Measurements from ENCODE around the gene RPS19.

Gene RPS19

GRCh38 chr19:41839211-41839610 lies 20.8 kb upstream of the RPS19 start:
- no peak for TF ChIP-seq POLR2AphosphoS5 (IDR thresholded peaks at IDR 0.05; ENCODE audit: low read depth, low read length)
- no peak for TF ChIP-seq PAX5 (IDR thresholded peaks at IDR 0.05; ENCODE audit: insufficient read depth, low read length, severe bottlenecking)
- TF ChIP-seq TAF1 (IDR thresholded peaks at IDR 0.05; ENCODE audit: low read depth, low read length): no peak
- no peak for TF ChIP-seq POU2F2 (IDR thresholded peaks at IDR 0.05; ENCODE audit: low read depth, low read length)
- TF ChIP-seq SPI1 (IDR thresholded peaks at IDR 0.05; ENCODE audit: low read depth, low read length): no peak
- TF ChIP-seq POLR2A (IDR thresholded peaks at IDR 0.05; ENCODE audit: low read depth, low read length): no peak
- DNase-seq (ENCODE audit: insufficient read length, low spot score) (no peak), FAIRE-seq (no peak)

DNA sequence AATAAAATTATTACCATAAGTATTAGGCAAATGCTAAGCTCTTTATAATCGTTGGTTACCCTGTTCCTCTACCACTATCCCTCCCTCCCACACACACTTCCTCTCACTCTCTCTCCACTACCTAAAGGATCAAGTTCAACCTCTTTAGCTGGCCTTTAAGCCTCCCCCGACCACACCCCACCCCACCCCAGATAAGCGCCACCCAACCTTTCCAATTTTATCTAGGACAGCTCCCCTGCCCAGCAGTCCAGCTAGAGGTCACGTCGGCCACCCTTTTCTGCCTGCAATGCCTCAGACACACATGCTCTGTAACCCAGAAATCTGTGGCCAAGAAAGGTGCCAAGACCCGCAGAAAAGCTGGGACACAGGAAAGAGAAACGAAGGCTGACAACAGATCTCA lies 16.7 kb upstream of the RPS19 start:
- DNase-seq (ENCODE audit: insufficient read length, low spot score) (no peak), FAIRE-seq (no peak)
- TF ChIP-seq TAF1 (IDR thresholded peaks at IDR 0.05; ENCODE audit: low read depth, low read length) (no peak), POU2F2 (IDR thresholded peaks at IDR 0.05; ENCODE audit: low read depth, low read length) (no peak), POLR2AphosphoS5 (IDR thresholded peaks at IDR 0.05; ENCODE audit: low read depth, low read length) (no peak), PAX5 (IDR thresholded peaks at IDR 0.05; ENCODE audit: insufficient read depth, low read length, severe bottlenecking) (no peak), SPI1 (IDR thresholded peaks at IDR 0.05; ENCODE audit: low read depth, low read length) (no peak), POLR2A (IDR thresholded peaks at IDR 0.05; ENCODE audit: low read depth, low read length) (no peak)

DNA sequence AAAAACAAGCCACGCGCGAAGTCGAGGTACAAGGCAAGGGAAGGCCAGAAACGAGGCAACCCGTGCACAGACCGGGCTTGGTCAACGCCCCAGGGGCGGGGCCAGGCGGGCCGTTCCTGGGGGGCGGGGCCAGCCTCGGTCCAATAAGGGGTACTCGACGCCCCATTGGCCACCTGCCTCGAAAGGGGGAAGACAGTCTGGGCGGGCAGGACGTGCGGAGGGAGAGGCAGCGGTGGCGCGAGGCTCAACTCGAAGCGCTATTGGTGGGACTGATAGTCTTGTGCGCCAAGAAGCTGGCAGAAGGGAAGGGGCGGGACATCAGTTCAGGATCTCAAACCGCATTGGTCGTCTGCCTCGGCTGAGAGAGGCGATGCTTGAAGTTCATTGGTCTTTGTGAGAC lies 15.5 kb upstream of the RPS19 start, which contains the start of gene LYPD4:
Gene LYPD4, minus strand, starts transcription at position 83 of the 400 bp plus-strand sequence. CDS start 5,398 bp downstream, outside the sequence.
- no peak for FAIRE-seq
- TF ChIP-seq TAF1 (IDR thresholded peaks at IDR 0.05; ENCODE audit: low read depth, low read length) (no peak), PAX5 (IDR thresholded peaks at IDR 0.05; ENCODE audit: insufficient read depth, low read length, severe bottlenecking) (no peak), POLR2A (IDR thresholded peaks at IDR 0.05; ENCODE audit: low read depth, low read length) (no peak), POU2F2 (IDR thresholded peaks at IDR 0.05; ENCODE audit: low read depth, low read length) (no peak), POLR2AphosphoS5 (IDR thresholded peaks at IDR 0.05; ENCODE audit: low read depth, low read length) (no peak), SPI1 (IDR thresholded peaks at IDR 0.05; ENCODE audit: low read depth, low read length) (no peak)
- no peak for DNase-seq (ENCODE audit: insufficient read length, low spot score)

- TF ChIP-seq PAX5 (IDR thresholded peaks at IDR 0.05; ENCODE audit: insufficient read depth, low read length, severe bottlenecking): no peak
- no peak for TF ChIP-seq POLR2AphosphoS5 (IDR thresholded peaks at IDR 0.05; ENCODE audit: low read depth, low read length)
- no peak for TF ChIP-seq TAF1 (IDR thresholded peaks at IDR 0.05; ENCODE audit: low read depth, low read length)
- TF ChIP-seq POLR2A (IDR thresholded peaks at IDR 0.05; ENCODE audit: low read depth, low read length): no peak
- TF ChIP-seq POU2F2 (IDR thresholded peaks at IDR 0.05; ENCODE audit: low read depth, low read length): no peak
- no peak for TF ChIP-seq SPI1 (IDR thresholded peaks at IDR 0.05; ENCODE audit: low read depth, low read length)
- DNase-seq (ENCODE audit: insufficient read length, low spot score) (no peak), FAIRE-seq (no peak)
Measured at GRCh38 chr19:41845001-41845050, 15.2 kb upstream of the RPS19 start, which contains the start of gene DMRTC2. TSS of gene DMRTC2 (plus strand) at chr19:41845042. CDS start at chr19:41847429, 2,387 bp downstream.

GRCh38 chr19:41845051-41845590 lies 14.9 kb upstream of the RPS19 start:
- DNase-seq (ENCODE audit: insufficient read length, low spot score) (no peak), FAIRE-seq (no peak)
- TF ChIP-seq PAX5 (IDR thresholded peaks at IDR 0.05; ENCODE audit: insufficient read depth, low read length, severe bottlenecking): no peak
- no peak for TF ChIP-seq TAF1 (IDR thresholded peaks at IDR 0.05; ENCODE audit: low read depth, low read length)
- TF ChIP-seq POU2F2 (IDR thresholded peaks at IDR 0.05; ENCODE audit: low read depth, low read length): no peak
- TF ChIP-seq POLR2A (IDR thresholded peaks at IDR 0.05; ENCODE audit: low read depth, low read length): no peak
- TF ChIP-seq POLR2AphosphoS5 (IDR thresholded peaks at IDR 0.05; ENCODE audit: low read depth, low read length): no peak
- TF ChIP-seq SPI1 (IDR thresholded peaks at IDR 0.05; ENCODE audit: low read depth, low read length): no peak

DNA sequence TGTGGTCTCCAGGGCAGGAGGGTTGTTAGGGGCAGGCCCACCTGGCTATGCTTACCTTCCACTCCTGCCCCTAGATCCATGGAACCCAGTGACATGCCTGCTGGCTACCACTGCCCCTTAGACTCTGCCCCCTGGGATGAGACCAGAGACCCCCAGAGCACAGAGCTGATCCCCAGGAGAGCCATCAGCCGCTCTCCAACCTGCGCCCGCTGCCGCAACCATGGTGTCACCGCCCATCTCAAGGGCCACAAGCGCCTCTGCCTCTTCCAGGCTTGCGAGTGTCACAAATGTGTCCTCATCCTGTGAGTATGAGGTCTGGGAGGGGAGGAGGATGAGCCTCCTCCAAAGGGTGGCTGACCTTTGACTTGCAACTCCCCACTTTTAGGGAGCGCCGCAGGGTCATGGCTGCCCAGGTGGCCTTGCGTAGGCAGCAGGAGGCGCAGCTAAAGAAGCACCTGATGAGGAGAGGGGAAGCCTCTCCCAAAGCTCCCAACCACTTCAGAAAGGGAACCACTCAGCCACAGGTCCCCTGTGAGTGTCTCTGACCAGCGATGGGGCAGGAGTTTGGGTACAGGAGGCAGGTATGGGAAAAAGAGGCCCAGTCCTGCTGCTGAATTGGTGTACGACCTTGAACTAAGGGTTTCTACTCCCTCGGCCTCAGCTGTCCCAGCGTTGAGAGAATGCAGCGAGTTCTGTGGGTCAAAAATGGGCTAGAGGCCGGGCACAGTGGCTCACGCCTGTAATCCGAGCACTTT lies 12.5 kb upstream of the RPS19 start:
- TF ChIP-seq POLR2A (IDR thresholded peaks at IDR 0.05; ENCODE audit: low read depth, low read length) (no peak), POU2F2 (IDR thresholded peaks at IDR 0.05; ENCODE audit: low read depth, low read length) (no peak), PAX5 (IDR thresholded peaks at IDR 0.05; ENCODE audit: insufficient read depth, low read length, severe bottlenecking) (no peak), POLR2AphosphoS5 (IDR thresholded peaks at IDR 0.05; ENCODE audit: low read depth, low read length) (no peak), SPI1 (IDR thresholded peaks at IDR 0.05; ENCODE audit: low read depth, low read length) (no peak), TAF1 (IDR thresholded peaks at IDR 0.05; ENCODE audit: low read depth, low read length) (no peak)
- DNase-seq (ENCODE audit: insufficient read length, low spot score) (no peak), FAIRE-seq (no peak)

- TF ChIP-seq PAX5 (IDR thresholded peaks at IDR 0.05; ENCODE audit: insufficient read depth, low read length, severe bottlenecking) (no peak), POU2F2 (IDR thresholded peaks at IDR 0.05; ENCODE audit: low read depth, low read length) (no peak), POLR2AphosphoS5 (IDR thresholded peaks at IDR 0.05; ENCODE audit: low read depth, low read length) (no peak), SPI1 (IDR thresholded peaks at IDR 0.05; ENCODE audit: low read depth, low read length) (no peak), POLR2A (IDR thresholded peaks at IDR 0.05; ENCODE audit: low read depth, low read length) (no peak), TAF1 (IDR thresholded peaks at IDR 0.05; ENCODE audit: low read depth, low read length) (no peak)
- DNase-seq (ENCODE audit: insufficient read length, low spot score) (no peak), FAIRE-seq (no peak)
Measured at GRCh38 chr19:41848666-41849065, 11.4 kb upstream of the RPS19 start.

GRCh38 chr19:41849067-41849466 lies 11.0 kb upstream of the RPS19 start:
- FAIRE-seq: no peak
- DNase-seq (ENCODE audit: insufficient read length, low spot score): no peak
- no peak for TF ChIP-seq TAF1 (IDR thresholded peaks at IDR 0.05; ENCODE audit: low read depth, low read length)

DNA sequence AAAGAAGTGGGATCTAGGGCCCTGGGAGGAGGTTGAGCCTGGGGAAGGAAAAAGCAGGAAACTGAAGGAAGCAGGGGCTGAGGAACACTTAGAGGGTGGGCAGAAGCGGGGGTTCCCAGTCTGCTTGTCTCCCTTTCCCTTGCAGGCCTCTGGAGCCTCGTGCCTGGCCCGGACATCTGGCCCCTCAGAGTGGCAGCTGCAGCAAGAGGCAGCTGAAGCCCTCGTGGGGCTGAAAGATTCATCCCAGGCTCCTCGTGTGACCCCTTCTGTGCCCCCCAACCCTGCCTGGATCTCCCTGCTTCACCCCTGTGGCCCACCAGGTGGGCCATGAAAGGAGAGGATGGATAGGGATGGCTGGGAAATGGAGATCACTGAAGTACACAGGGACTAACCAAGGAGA lies 9.7 kb upstream of the RPS19 start:
- DNase-seq (ENCODE audit: insufficient read length, low spot score): no peak
- FAIRE-seq: no peak
- TF ChIP-seq TAF1 (IDR thresholded peaks at IDR 0.05; ENCODE audit: low read depth, low read length) (no peak), PAX5 (IDR thresholded peaks at IDR 0.05; ENCODE audit: insufficient read depth, low read length, severe bottlenecking) (no peak), POLR2A (IDR thresholded peaks at IDR 0.05; ENCODE audit: low read depth, low read length) (no peak), POLR2AphosphoS5 (IDR thresholded peaks at IDR 0.05; ENCODE audit: low read depth, low read length) (no peak), SPI1 (IDR thresholded peaks at IDR 0.05; ENCODE audit: low read depth, low read length) (no peak), POU2F2 (IDR thresholded peaks at IDR 0.05; ENCODE audit: low read depth, low read length) (no peak)

DNA sequence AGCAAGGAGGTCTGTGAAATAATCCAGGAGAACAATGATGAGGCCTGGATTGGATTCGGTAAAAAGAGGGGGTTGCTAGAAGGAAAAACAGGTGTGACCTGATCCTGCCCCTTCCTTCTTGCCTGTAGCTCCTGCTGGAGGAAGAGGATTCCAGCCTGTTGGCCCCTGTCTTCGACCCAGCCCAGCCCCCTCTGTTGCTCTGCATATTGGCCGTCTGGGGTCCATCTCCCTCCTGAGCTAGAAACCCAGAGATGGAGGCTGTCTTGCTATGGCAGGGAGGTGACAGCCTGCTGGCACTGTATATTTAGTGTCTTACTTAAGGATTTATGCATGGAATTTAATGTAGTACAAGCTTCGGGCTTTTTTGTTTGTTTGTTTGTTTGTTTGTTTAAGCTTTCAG lies 8.6 kb upstream of the RPS19 start:
- TF ChIP-seq SPI1 (IDR thresholded peaks at IDR 0.05; ENCODE audit: low read depth, low read length) (no peak), POLR2AphosphoS5 (IDR thresholded peaks at IDR 0.05; ENCODE audit: low read depth, low read length) (no peak), POLR2A (IDR thresholded peaks at IDR 0.05; ENCODE audit: low read depth, low read length) (no peak), PAX5 (IDR thresholded peaks at IDR 0.05; ENCODE audit: insufficient read depth, low read length, severe bottlenecking) (no peak), POU2F2 (IDR thresholded peaks at IDR 0.05; ENCODE audit: low read depth, low read length) (no peak), TAF1 (IDR thresholded peaks at IDR 0.05; ENCODE audit: low read depth, low read length) (no peak)
- DNase-seq (ENCODE audit: insufficient read length, low spot score) (no peak), FAIRE-seq (no peak)

All from GM12891 (cell line).